ENCODE data around the gene GLP2R.

DNA sequence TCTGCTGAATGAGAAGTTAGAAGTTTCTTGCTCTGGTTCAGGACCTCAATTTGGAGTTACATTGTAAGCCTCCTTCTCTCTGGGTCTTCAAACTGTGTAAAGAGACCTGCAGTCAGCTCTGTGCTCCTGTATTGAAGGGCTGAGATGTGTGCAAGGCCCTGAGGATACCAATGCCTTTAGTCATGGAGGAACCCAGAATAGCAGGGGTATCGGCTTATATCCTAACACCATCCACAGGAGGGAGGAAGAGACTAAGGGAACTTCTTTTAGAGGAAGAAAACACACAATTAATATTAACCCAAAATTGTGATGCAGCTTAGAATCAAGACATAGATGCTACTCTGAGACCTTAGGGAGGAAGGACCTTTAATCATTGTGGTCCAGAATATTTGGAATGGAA, 36.5 kb downstream of the GLP2R start:
- TF ChIP-seq, protein P1, sequence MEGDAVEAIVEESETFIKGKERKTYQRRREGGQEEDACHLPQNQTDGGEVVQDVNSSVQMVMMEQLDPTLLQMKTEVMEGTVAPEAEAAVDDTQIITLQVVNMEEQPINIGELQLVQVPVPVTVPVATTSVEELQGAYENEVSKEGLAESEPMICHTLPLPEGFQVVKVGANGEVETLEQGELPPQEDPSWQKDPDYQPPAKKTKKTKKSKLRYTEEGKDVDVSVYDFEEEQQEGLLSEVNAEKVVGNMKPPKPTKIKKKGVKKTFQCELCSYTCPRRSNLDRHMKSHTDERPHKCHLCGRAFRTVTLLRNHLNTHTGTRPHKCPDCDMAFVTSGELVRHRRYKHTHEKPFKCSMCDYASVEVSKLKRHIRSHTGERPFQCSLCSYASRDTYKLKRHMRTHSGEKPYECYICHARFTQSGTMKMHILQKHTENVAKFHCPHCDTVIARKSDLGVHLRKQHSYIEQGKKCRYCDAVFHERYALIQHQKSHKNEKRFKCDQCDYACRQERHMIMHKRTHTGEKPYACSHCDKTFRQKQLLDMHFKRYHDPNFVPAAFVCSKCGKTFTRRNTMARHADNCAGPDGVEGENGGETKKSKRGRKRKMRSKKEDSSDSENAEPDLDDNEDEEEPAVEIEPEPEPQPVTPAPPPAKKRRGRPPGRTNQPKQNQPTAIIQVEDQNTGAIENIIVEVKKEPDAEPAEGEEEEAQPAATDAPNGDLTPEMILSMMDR (IDR thresholded peaks at IDR 0.05) = no peak
- no peak for TF ChIP-seq POLR2A (IDR thresholded peaks at IDR 0.05)
